Loucy (cell line): Measurements from ENCODE around the gene TRIOBP.

Source experiments
- H2AFZ ChIP-seq: fragments of 200-600 bp; sonication (generic); 2 replicates; pipeline ENCODE4 v1.6.0; 2016; ENCODE audit warnings: antibody characterized with exemption, mild to moderate bottlenecking, low read length, moderate library complexity
- H3F3A ChIP-seq: fragments of 200-600 bp; 2 replicates; pipeline ENCODE4 v1.6.0; 2016; ENCODE audit warnings: antibody characterized with exemption, low read depth, mild to moderate bottlenecking
- H3K27me3 ChIP-seq: fragments of 200-600 bp; sonication (generic); 2 replicates; pipeline ENCODE4 v1.6.1; 2014; ENCODE audit warnings: low read length, mild to moderate bottlenecking; ENCODE audit not compliant: insufficient read depth, poor library complexity, severe bottlenecking
- H3K36me3 ChIP-seq: fragments of 200-600 bp; sonication (generic); 2 replicates; pipeline ENCODE4 v1.6.1; 2016; ENCODE audit warnings: low read length; ENCODE audit not compliant: insufficient read depth
- H3K4me1 ChIP-seq: fragments of 200-600 bp; sonication (generic); 2 replicates; pipeline ENCODE4 v1.5.1; 2014; ENCODE audit warnings: low read length, mild to moderate bottlenecking; ENCODE audit not compliant: insufficient read depth, poor library complexity, severe bottlenecking
- H3K4me2 ChIP-seq: fragments of 200-600 bp; sonication (generic); 2 replicates; pipeline ENCODE4 v1.6.0; 2014; ENCODE audit warnings: antibody characterized with exemption, low read length, low read depth, mild to moderate bottlenecking; ENCODE audit not compliant: poor library complexity, severe bottlenecking
- H3K4me3 ChIP-seq: fragments of 200-600 bp; sonication (generic); 2 replicates; pipeline ENCODE4 v1.5.1; 2014; ENCODE audit warnings: low read length, mild to moderate bottlenecking, mixed read lengths; ENCODE audit not compliant: poor library complexity, severe bottlenecking
- H3K79me2 ChIP-seq: fragments of 200-600 bp; sonication (generic); 2 replicates; pipeline ENCODE4 v1.6.1; 2014; ENCODE audit warnings: low read length; ENCODE audit not compliant: insufficient read depth
- H3K9ac ChIP-seq: fragments of 200-600 bp; sonication (generic); 2 replicates; pipeline ENCODE4 v1.6.0; 2014; ENCODE audit warnings: mild to moderate bottlenecking, low read depth, low read length, moderate library complexity; ENCODE audit not compliant: poor library complexity, severe bottlenecking
- H3K9me2 ChIP-seq: fragments of 200-600 bp; sonication (generic); replicated peaks from 2 replicates; pipeline ENCODE4 v1.6.1; 2016; ENCODE audit warnings: low read depth, low read length, mixed read lengths
- H3K9me3 ChIP-seq: fragments of 200-600 bp; sonication (generic); 2 replicates; pipeline ENCODE4 v1.6.1; 2014; ENCODE audit warnings: mild to moderate bottlenecking, antibody characterized with exemption, low read length, low read depth; ENCODE audit not compliant: insufficient read depth
- H4K20me1 ChIP-seq: fragments of 200-600 bp; sonication (generic); 2 replicates; pipeline ENCODE4 v1.6.0; 2014; ENCODE audit warnings: antibody characterized with exemption, low read length, mild to moderate bottlenecking; ENCODE audit not compliant: insufficient read depth, poor library complexity, severe bottlenecking
- CTCF ChIP-seq: fragments of 200-600 bp; sonication (generic); conservative IDR thresholded peaks from 2 replicates; pipeline ENCODE4 v1.5.1; 2014; ENCODE audit warnings: mild to moderate bottlenecking, antibody characterized with exemption, low read length
- EZH2phosphoT487 ChIP-seq: fragments of 200-600 bp; IDR thresholded peaks from 2 replicates; pipeline ENCODE4 v1.6.1; 2018; ENCODE audit warnings: antibody characterized with exemption, mild to moderate bottlenecking, moderate library complexity, borderline replicate concordance

The TRIOBP gene

DNA sequence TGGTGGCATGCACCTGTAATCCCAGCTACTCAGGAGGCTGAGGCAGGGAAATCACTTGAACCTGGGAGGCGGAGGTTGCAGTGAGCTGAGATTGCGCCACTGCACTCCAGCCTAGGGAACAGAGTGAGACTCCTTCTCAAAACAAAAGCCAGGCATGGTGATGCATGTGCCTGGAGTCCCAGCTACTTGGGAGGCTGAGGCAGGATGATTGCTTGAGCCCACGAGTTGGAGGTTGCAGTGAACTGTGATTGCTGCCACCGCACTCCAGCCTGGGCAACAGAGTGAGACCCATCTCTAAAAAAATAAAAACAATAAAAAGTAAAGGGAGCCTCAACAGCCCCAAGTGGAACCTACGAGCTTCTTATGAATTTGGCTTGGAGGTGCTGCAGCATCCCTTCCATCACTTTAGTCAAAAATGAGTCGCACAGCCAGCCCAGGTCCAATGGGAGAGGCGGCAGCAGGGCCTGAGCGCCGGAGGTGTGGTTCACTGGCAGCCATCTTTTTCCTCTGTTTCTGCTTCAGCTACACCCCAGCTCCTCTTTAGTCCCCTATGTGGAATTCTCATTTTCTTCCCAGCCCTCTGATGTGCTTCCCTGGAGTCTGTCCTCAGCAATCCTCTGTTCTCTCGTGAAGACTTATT is 81.6 kb downstream of the TRIOBP start:
- no peak for TF ChIP-seq CTCF
- no peak for TF ChIP-seq EZH2phosphoT487
- Histone ChIP-seq H3K4me2 (no peak overlapping the region), H2AFZ (no peak overlapping the region), H3K9me2 (no peaks in the 10 kb centered on the region), H4K20me1 (no peaks in the 10 kb centered on the region), H3K4me3 (no peak overlapping the region), H3K4me1 (no peaks in the 10 kb centered on the region), H3K9ac (no peak overlapping the region), H3K27me3 (no peaks in the 10 kb centered on the region), H3F3A (no peaks in the 10 kb centered on the region), H3K36me3 (no peaks in the 10 kb centered on the region; the same call in 1 of the 2 replicates), H3K9me3 (no peaks in the 10 kb centered on the region), H3K79me2 (no peaks in the 10 kb centered on the region)

- H3K27me3 ChIP-seq, result no peaks in the 10 kb centered on the region
- H3K4me1 ChIP-seq, result no peaks in the 10 kb centered on the region
- no peak overlapping the region for H2AFZ ChIP-seq
- H3K9me2 ChIP-seq, result no peaks in the 10 kb centered on the region
- TF ChIP-seq CTCF (peak; percentile 22; the same call in 1 of the 2 replicates), EZH2phosphoT487 (no peak)
- H3K36me3 ChIP-seq, result no peaks in the 10 kb centered on the region
- no peak overlapping the region for H3K9ac ChIP-seq
- no peak overlapping the region for H3K4me2 ChIP-seq
- no peaks in the 10 kb centered on the region for H4K20me1 ChIP-seq
- no peaks in the 10 kb centered on the region for H3K9me3 ChIP-seq
- H3K79me2 ChIP-seq, result no peaks in the 10 kb centered on the region
- H3K4me3 ChIP-seq, result no peak overlapping the region
- H3F3A ChIP-seq, result no peaks in the 10 kb centered on the region
These were observed 84.7 kb downstream of the TRIOBP start for GRCh38 chr22:37781434-37782059.

- no peak overlapping the region for H3K9ac ChIP-seq
- H3K36me3 ChIP-seq, result no peaks in the 10 kb centered on the region
- H3K9me3 ChIP-seq, result no peaks in the 10 kb centered on the region
- TF ChIP-seq EZH2phosphoT487, result no peak
- TF ChIP-seq CTCF, result no peak
- no peak overlapping the region for H2AFZ ChIP-seq
- no peak overlapping the region for H3K4me2 ChIP-seq
- H3K9me2 ChIP-seq, result no peaks in the 10 kb centered on the region
- H3K79me2 ChIP-seq, result no peaks in the 10 kb centered on the region
- no peaks in the 10 kb centered on the region for H3F3A ChIP-seq
- H4K20me1 ChIP-seq, result no peaks in the 10 kb centered on the region
- H3K27me3 ChIP-seq, result no peaks in the 10 kb centered on the region
- no peak overlapping the region for H3K4me3 ChIP-seq
- H3K4me1 ChIP-seq, result no peaks in the 10 kb centered on the region
These were observed 85.7 kb downstream of the TRIOBP start for GRCh38 chr22:37782340-37783168.
